A549 (cell line): ENCODE measurements around the gene BRD1. TPM values are rescaled to one million over a fixed set of nuclear protein-coding genes. Genes with fewer than 3 reads are reported as not detected.

ENCODE experiments used
- ATAC-seq, 2 experiments: fragments of 200-7000 bp in 1 of 2; fragments of >200 bp in 1 of 2; cut with Nextera tagmentation in 1 of 2; cut with Tn5 transposase in 1 of 2; 3 replicates each; pipeline versions ENCODE4 v1.8.0 to v1.9.1; 2018 to 2020; ENCODE audit warnings: mild to moderate bottlenecking in 1 of 2, moderate library complexity in 1 of 2
- CTCF ChIA-PET: fragments of 300-600 bp; sonication (Branson Sonifier 250); formaldehyde crosslinking; extraction: SDS; loops from one replicate; lab custom pipeline; 2021; ENCODE audit warnings: antibody characterized with exemption, inconsistent platforms; lab: Yijun Ruan, JAX
- POLR2A ChIA-PET: fragments of 350-600 bp; formaldehyde crosslinking; extraction: SDS; loops from one replicate; lab custom pipeline; 2021; ENCODE audit warnings: antibody characterized with exemption, inconsistent platforms; lab: Yijun Ruan, JAX
- DNase-seq, 2 experiments: peaks; one replicate each; pipeline versions ENCODE4 v3.0.0 to v3.0.0-alpha.2; 2011 to 2016; ENCODE audit warnings: low read depth in 1 of 2, low spot score in 1 of 2
- FAIRE-seq: peaks from 2 replicates; lab custom pipeline; 2011; peaks lifted over from hg19 to GRCh38; lab: Jason Lieb, UNC
- H3K27ac ChIP-seq, 2 experiments: fragments of >200 bp; sonication (Bioruptor Twin); formaldehyde crosslinking; 3 replicates each; pipeline ENCODE4 v1.5.1; 2016 to 2017
- H3K4me1 ChIP-seq: fragments of >200 bp; sonication (Bioruptor Twin); formaldehyde crosslinking; 3 replicates; pipeline ENCODE4 v1.6.1; 2016
- H3K4me2 ChIP-seq: fragments of >200 bp; sonication (Bioruptor Twin); formaldehyde crosslinking; 3 replicates; pipeline ENCODE4 v1.6.1; 2016
- H3K4me3 ChIP-seq: fragments of >200 bp; sonication (Bioruptor Twin); formaldehyde crosslinking; 3 replicates; pipeline ENCODE4 v1.5.1; 2016
- H3K9me3 ChIP-seq: fragments of >200 bp; sonication (Bioruptor Twin); formaldehyde crosslinking; 3 replicates; pipeline ENCODE4 v1.6.1; 2016
- BHLHE40 ChIP-seq: IDR thresholded peaks from 2 replicates; pipeline ENCODE4 v1.6.1; 2012; ENCODE audit warnings: low read depth, low read length, inconsistent platforms
- CHD2 ChIP-seq: fragments of 150-350 bp; IDR thresholded peaks from 2 replicates; pipeline ENCODE4 v1.6.1; 2014; ENCODE audit warnings: low read length; ENCODE audit not compliant: partially characterized antibody
- EHF ChIP-seq: fragments of 250-450 bp; sonication (Bioruptor Pico); IDR thresholded peaks from 2 replicates; pipeline ENCODE4 v1.5.0; 2020; ENCODE audit warnings: mild to moderate bottlenecking
- ESRRA ChIP-seq: fragments of 150-350 bp; IDR thresholded peaks from 2 replicates; pipeline ENCODE4 v1.6.1; 2014; ENCODE audit warnings: mild to moderate bottlenecking, low read length, borderline replicate concordance
- FOXS1 ChIP-seq: fragments of 250-450 bp; sonication (Bioruptor Pico); IDR thresholded peaks from 2 replicates; pipeline ENCODE4 v1.5.0; 2020; ENCODE audit warnings: mild to moderate bottlenecking, moderate library complexity
- GATA3 ChIP-seq: IDR thresholded peaks from 2 replicates; pipeline ENCODE4 v1.6.1; 2012; ENCODE audit warnings: borderline replicate concordance
- HDAC2 ChIP-seq: fragments of 200-600 bp; sonication (generic); IDR thresholded peaks from 2 replicates; pipeline ENCODE4 v1.6.1; 2016
- HEYL ChIP-seq: fragments of 250-450 bp; sonication (Bioruptor Pico); IDR thresholded peaks from 2 replicates; pipeline ENCODE4 v1.8.0; 2021; ENCODE audit warnings: mild to moderate bottlenecking, moderate library complexity
- HOXB13 ChIP-seq: fragments of 250-450 bp; sonication (Bioruptor Pico); IDR thresholded peaks from 2 replicates; pipeline ENCODE4 v1.5.0; 2020; ENCODE audit warnings: low read depth, mild to moderate bottlenecking, moderate library complexity
- HOXB5 ChIP-seq: fragments of 250-450 bp; sonication (Bioruptor Pico); IDR thresholded peaks from 2 replicates; pipeline ENCODE4 v1.5.0; 2020; ENCODE audit warnings: mild to moderate bottlenecking, moderate library complexity
- JUNB ChIP-seq: fragments of >200 bp; sonication (Bioruptor Twin); formaldehyde crosslinking; IDR thresholded peaks from 2 replicates; pipeline ENCODE4 v1.6.1; 2016
- KDM5A ChIP-seq: fragments of 200-600 bp; sonication (generic); IDR thresholded peaks from 2 replicates; pipeline ENCODE4 v1.6.1; 2016; ENCODE audit warnings: antibody characterized with exemption, mild to moderate bottlenecking
- MAZ ChIP-seq: fragments of 150-350 bp; IDR thresholded peaks from 2 replicates; pipeline ENCODE4 v1.6.1; 2014; ENCODE audit warnings: antibody characterized with exemption, low read depth, low read length, borderline replicate concordance
- MYC ChIP-seq: IDR thresholded peaks from 2 replicates; pipeline ENCODE4 v1.6.1; 2012; ENCODE audit warnings: mild to moderate bottlenecking, inconsistent platforms, low read length, improper control_type of control experiment, borderline replicate concordance
- NFE2L2 ChIP-seq: fragments of 150-350 bp; conservative IDR thresholded peaks from 2 replicates; pipeline ENCODE4 v1.6.1; 2014; ENCODE audit warnings: low read length
- RFX5 ChIP-seq: fragments of 450-650 bp; IDR thresholded peaks from 2 replicates; pipeline ENCODE4 v1.7.1; 2014; ENCODE audit warnings: antibody characterized with exemption, mild to moderate bottlenecking, moderate library complexity
- SMC3 ChIP-seq: fragments of >200 bp; sonication (Bioruptor Twin); formaldehyde crosslinking; IDR thresholded peaks from 3 replicates; pipeline ENCODE4 v1.6.1; 2018; ENCODE audit warnings: inconsistent platforms
- TP53 ChIP-seq: fragments of 250-450 bp; sonication (Bioruptor Pico); IDR thresholded peaks from 2 replicates; pipeline ENCODE4 v1.5.0; 2021; ENCODE audit warnings: mild to moderate bottlenecking, moderate library complexity
- ZC3H11A ChIP-seq: fragments of 450-650 bp; IDR thresholded peaks from 2 replicates; pipeline ENCODE4 v1.6.1; 2014; ENCODE audit warnings: antibody characterized with exemption, mild to moderate bottlenecking
- ZNF302 ChIP-seq: fragments of 250-450 bp; sonication (Bioruptor Pico); IDR thresholded peaks from 2 replicates; pipeline ENCODE4 v1.9.0; 2021; ENCODE audit warnings: inconsistent platforms, mild to moderate bottlenecking, moderate library complexity
- WGBS: methylation state at CpG from one replicate; pipeline ENCODE4 v1.1.6; 2017; ENCODE audit errors: missing lambda C conversion rate; 5-methylcytosine and 5-hydroxymethylcytosine counted together
- polyA plus RNA-seq, 4 experiments: library from polyadenylated mRNA; depleted of rRNA in 3 of 4; stranded (reverse); fragments of >200 nt; fragmentation: RNase III in 1 of 4; extraction: RNeasy Plus Mini Kit Qiagen cat#74134 plus additional on column Dnase treatment in 1 of 4; gene quantifications; 2 replicates in 3 of 4; 3 replicates in 1 of 4; pipeline ENCODE4 v1.2.3, GENCODE V29; 2011 to 2017
- TF ChIP-seq, protein P1 (sequence below): fragments of >200 bp; sonication (Bioruptor Twin); formaldehyde crosslinking; IDR thresholded peaks from 3 replicates; pipeline ENCODE4 v1.5.1; 2016
- TF ChIP-seq, protein P2 (sequence below): fragments of >200 bp; sonication (Bioruptor Twin); formaldehyde crosslinking; IDR thresholded peaks from 3 replicates; pipeline ENCODE4 v1.6.1; 2016
- TF ChIP-seq, protein P3 (sequence below): fragments of >200 bp; sonication (Bioruptor Twin); formaldehyde crosslinking; IDR thresholded peaks from 2 replicates; pipeline ENCODE4 v1.6.1; 2016
- TF ChIP-seq, protein P4 (sequence below): fragments of 450-650 bp; IDR thresholded peaks from 2 replicates; pipeline ENCODE4 v1.6.1; 2014; ENCODE audit warnings: antibody characterized with exemption

The BRD1 gene
- polyA plus RNA-seq, 2 of the 4 experiments (the other 2 are of a cell fraction) = 3.7 to 11.5 TPM

DNA sequence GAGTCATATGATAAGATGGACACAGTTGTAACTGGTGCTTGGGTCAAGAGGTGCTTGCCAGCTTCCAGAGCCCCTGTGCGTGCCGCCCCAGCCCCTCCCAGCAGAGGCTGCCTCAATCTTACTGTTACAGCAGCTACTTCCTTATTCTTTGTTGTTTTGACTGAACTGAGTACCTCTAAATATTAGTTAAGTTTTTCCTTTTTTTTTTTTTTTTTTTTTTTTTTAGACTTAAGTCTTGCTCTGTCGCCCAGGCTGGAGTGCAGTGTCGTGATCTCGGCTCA is 34.8 kb upstream of the BRD1 start:
- H3K9me3 ChIP-seq = peaks cover 13% of the 10 kb centered on the region
- TF ChIP-seq MAZ (no peak), TP53 (CRISPR knock-in tag) (no peak), ESRRA (no peak), HOXB5 (CRISPR knock-in tag) (no peak), RFX5 (no peak), GATA3 (no peak), CHD2 (no peak), MYC (no peak)
- TF ChIP-seq, protein P1, sequence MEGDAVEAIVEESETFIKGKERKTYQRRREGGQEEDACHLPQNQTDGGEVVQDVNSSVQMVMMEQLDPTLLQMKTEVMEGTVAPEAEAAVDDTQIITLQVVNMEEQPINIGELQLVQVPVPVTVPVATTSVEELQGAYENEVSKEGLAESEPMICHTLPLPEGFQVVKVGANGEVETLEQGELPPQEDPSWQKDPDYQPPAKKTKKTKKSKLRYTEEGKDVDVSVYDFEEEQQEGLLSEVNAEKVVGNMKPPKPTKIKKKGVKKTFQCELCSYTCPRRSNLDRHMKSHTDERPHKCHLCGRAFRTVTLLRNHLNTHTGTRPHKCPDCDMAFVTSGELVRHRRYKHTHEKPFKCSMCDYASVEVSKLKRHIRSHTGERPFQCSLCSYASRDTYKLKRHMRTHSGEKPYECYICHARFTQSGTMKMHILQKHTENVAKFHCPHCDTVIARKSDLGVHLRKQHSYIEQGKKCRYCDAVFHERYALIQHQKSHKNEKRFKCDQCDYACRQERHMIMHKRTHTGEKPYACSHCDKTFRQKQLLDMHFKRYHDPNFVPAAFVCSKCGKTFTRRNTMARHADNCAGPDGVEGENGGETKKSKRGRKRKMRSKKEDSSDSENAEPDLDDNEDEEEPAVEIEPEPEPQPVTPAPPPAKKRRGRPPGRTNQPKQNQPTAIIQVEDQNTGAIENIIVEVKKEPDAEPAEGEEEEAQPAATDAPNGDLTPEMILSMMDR = no peak
- TF ChIP-seq, protein P2, sequence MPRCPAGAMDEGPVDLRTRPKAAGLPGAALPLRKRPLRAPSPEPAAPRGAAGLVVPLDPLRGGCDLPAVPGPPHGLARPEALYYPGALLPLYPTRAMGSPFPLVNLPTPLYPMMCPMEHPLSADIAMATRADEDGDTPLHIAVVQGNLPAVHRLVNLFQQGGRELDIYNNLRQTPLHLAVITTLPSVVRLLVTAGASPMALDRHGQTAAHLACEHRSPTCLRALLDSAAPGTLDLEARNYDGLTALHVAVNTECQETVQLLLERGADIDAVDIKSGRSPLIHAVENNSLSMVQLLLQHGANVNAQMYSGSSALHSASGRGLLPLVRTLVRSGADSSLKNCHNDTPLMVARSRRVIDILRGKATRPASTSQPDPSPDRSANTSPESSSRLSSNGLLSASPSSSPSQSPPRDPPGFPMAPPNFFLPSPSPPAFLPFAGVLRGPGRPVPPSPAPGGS = no peak
- TF ChIP-seq, protein P3, sequence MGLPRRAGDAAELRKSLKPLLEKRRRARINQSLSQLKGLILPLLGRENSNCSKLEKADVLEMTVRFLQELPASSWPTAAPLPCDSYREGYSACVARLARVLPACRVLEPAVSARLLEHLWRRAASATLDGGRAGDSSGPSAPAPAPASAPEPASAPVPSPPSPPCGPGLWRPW = no peak
- no peak overlapping the region for H3K4me3 ChIP-seq
- no peak overlapping the region for H3K4me2 ChIP-seq
- no peak for FAIRE-seq
- WGBS = 96% methylated on average over 5 of the region's 5 CpGs
- no peak for ATAC-seq
- no peak overlapping the region for H3K27ac ChIP-seq
- CTCF ChIA-PET = no interaction called here
- no peaks in the 10 kb centered on the region for H3K4me1 ChIP-seq
- no peak for DNase-seq
- POLR2A ChIA-PET = no interaction called here

DNA sequence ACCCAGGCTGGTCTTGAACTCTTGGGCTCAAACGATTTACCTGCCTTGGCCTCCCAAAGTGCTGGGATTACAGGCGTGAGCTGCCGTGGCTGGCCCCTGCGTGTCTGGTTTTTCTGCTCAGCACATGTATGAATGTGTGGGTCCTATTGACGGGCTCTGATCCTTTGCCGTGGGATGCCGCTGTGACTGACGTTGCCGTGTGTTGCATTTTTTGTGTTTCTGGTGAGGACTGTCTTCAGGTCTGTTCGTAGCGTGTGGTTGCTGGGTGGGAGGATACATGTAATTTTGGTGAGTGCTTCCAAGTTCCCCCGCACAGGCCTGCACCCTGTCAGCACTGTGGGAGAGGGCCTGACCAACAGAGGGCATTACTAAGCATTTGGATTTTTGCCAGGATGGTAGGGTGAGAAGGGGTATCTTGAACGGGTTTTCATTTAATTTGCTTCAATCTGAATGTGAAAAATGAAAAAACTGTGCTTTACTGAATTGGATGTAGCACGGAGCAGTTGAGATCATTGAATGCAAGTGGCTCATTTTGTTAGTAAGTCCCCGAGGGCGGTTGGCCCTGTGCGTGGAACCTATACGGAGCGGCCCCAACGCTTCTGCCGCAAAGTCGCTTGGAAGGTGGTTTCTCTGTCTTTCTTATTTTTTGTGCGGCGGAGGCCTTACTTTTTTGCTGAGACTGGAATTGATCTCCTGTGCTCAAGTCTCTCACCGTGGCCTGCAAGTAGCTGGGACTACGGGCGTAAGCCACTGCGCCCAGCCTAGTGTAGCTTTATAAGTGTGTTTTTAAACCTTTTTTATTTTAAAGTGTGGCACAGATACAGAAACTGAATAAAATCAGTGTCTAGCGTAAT is 34.2 kb upstream of the BRD1 start:
- ATAC-seq (0 out of 6 replicates have a peak, but pooled peaks of 1 of the 2 experiments have one; percentile 24), DNase-seq (no peak), FAIRE-seq (no peak)
- Histone ChIP-seq H3K9me3 (peaks cover 13% of the 10 kb centered on the region), H3K27ac (no peak overlapping the region), H3K4me3 (no peak overlapping the region), H3K4me2 (no peak overlapping the region), H3K4me1 (no peaks in the 10 kb centered on the region)
- TF ChIP-seq BHLHE40 (no peak), HEYL (CRISPR knock-in tag) (no peak), SMC3 (no peak), KDM5A (no peak), ZC3H11A (no peak), HDAC2 (no peak), ZNF302 (no peak), TP53 (CRISPR knock-in tag) (no peak), ESRRA (no peak), JUNB (no peak), RFX5 (no peak), MAZ (no peak), EHF (CRISPR knock-in tag) (no peak), HOXB13 (no peak), NFE2L2 (no peak), FOXS1 (CRISPR knock-in tag) (no peak)
- TF ChIP-seq, protein P2 = no peak
- TF ChIP-seq, protein P4, sequence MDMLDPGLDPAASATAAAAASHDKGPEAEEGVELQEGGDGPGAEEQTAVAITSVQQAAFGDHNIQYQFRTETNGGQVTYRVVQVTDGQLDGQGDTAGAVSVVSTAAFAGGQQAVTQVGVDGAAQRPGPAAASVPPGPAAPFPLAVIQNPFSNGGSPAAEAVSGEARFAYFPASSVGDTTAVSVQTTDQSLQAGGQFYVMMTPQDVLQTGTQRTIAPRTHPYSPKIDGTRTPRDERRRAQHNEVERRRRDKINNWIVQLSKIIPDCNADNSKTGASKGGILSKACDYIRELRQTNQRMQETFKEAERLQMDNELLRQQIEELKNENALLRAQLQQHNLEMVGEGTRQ = no peak
- POLR2A ChIA-PET = no interaction called here
- WGBS = 91% methylated on average over 24 of the region's 29 CpGs
- CTCF ChIA-PET = interaction anchor here (0.6 kb wide), 1 partner anchor 51 kb away, joined by 5 read pairs; no protein-coding TSS in a partner anchor
